RWPE2 (cell line): Measurements from ENCODE around the gene RAPGEF4.

Source experiments
- ATAC-seq: fragments of 200-7000 bp; cut with Tn5 transposase; 3 replicates; pipeline ENCODE4 v1.9.1; 2021; ENCODE audit warnings: low read depth
- DNase-seq: peaks from one replicate; pipeline ENCODE4 v3.0.0-alpha.2; 2020; ENCODE audit warnings: low spot score
- H3K27ac ChIP-seq: fragments of 450-650 bp; 2 replicates; pipeline ENCODE4 v1.5.1; 2017; ENCODE audit warnings: mild to moderate bottlenecking; ENCODE audit not compliant: poor library complexity, severe bottlenecking
- H3K27me3 ChIP-seq: fragments of 250-450 bp; sonication (Bioruptor Pico); 2 replicates; pipeline ENCODE4 v1.5.1; 2021; ENCODE audit warnings: mild to moderate bottlenecking, moderate library complexity; ENCODE audit not compliant: insufficient read depth, poor library complexity, severe bottlenecking
- H3K36me3 ChIP-seq: fragments of 250-450 bp; sonication (Bioruptor Pico); 2 replicates; pipeline ENCODE4 v1.5.1; 2020; ENCODE audit warnings: low read depth, mild to moderate bottlenecking, moderate library complexity
- H3K4me1 ChIP-seq: fragments of 250-450 bp; sonication (Bioruptor Pico); 2 replicates; pipeline ENCODE4 v1.5.1; 2021; ENCODE audit warnings: mild to moderate bottlenecking, moderate library complexity; ENCODE audit not compliant: insufficient read depth, poor library complexity, severe bottlenecking
- H3K4me3 ChIP-seq: fragments of 250-450 bp; sonication (Bioruptor Pico); 2 replicates; pipeline ENCODE4 v1.5.1; 2021; ENCODE audit warnings: mild to moderate bottlenecking, moderate library complexity; ENCODE audit not compliant: severe bottlenecking
- H3K9me3 ChIP-seq: fragments of 250-450 bp; sonication (Bioruptor Pico); 2 replicates; pipeline ENCODE4 v1.5.1; 2021; ENCODE audit warnings: mild to moderate bottlenecking, moderate library complexity; ENCODE audit not compliant: severe bottlenecking
- TF ChIP-seq, protein P1 (sequence below): fragments of 450-650 bp; IDR thresholded peaks from one replicate; pipeline ENCODE4 v1.5.1; 2017; ENCODE audit warnings: mild to moderate bottlenecking, moderate library complexity; ENCODE audit not compliant: poor library complexity, severe bottlenecking

RAPGEF4 gene

DNA sequence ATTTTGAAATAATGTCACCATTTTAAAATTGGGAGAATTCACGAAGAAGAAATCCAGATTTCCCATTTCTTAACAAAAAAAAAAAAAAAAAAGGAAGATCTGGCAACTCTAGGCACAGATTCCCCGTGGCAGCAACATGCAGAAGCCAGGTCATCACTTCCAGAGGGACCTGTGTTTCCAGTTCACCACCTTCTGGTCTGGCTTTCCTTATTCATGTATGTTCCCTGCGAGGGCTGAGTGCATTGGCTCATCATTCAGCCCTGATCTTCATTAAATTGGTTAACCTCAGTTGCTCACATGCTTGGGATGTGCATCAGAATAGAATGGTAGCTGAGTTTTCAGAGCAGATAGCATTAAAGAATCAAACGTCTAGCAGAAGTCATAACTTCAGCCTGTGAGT is 315.0 kb downstream of the RAPGEF4 start:
- H3K27me3 ChIP-seq, result no peaks in the 10 kb centered on the region
- no peak for DNase-seq
- H3K4me3 ChIP-seq, result no peak overlapping the region
- H3K4me1 ChIP-seq, result peaks cover 24% of the 10 kb centered on the region
- H3K36me3 ChIP-seq, result no peaks in the 10 kb centered on the region
- TF ChIP-seq, protein P1, sequence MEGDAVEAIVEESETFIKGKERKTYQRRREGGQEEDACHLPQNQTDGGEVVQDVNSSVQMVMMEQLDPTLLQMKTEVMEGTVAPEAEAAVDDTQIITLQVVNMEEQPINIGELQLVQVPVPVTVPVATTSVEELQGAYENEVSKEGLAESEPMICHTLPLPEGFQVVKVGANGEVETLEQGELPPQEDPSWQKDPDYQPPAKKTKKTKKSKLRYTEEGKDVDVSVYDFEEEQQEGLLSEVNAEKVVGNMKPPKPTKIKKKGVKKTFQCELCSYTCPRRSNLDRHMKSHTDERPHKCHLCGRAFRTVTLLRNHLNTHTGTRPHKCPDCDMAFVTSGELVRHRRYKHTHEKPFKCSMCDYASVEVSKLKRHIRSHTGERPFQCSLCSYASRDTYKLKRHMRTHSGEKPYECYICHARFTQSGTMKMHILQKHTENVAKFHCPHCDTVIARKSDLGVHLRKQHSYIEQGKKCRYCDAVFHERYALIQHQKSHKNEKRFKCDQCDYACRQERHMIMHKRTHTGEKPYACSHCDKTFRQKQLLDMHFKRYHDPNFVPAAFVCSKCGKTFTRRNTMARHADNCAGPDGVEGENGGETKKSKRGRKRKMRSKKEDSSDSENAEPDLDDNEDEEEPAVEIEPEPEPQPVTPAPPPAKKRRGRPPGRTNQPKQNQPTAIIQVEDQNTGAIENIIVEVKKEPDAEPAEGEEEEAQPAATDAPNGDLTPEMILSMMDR, result no peak
- H3K27ac ChIP-seq, result peak overlapping the region; percentile 87
- no peaks in the 10 kb centered on the region for H3K9me3 ChIP-seq
- ATAC-seq, result no peak

DNA sequence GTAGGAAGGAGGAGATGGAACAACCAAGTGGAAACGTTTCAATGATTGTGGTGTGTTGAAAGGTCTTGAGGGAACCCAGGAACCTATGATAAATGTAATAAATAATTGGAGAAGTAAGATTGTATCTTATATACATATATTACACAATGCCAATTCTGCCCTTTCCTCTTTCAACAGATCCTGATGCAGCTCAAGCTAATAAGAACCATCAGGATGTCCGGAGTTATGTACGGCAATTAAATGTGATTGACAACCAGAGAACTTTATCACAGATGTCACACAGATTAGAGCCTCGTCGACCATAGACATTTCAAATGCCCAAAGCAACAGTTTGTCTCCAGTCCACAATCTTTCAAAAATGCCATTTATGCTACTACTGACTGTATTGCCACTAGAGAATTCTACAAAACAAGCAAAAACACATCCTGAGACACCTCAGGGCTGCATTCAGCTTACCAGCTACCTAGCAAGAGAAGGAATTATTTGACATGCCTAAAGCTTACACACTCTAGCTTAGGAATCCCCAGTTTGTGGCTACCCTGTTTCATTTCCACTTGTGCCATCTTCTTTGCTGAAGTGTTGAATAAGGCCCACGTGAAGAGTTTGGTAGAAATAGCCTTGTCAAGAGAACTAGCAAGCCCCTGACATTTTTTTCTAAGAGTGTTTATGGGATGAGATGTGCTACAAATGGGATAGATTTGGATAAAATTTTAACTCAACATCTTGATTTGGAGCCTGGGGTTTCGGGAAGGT is 316.0 kb downstream of the RAPGEF4 start:
- ATAC-seq (no peak), DNase-seq (no peak)
- Histone ChIP-seq H3K9me3 (no peaks in the 10 kb centered on the region), H3K27me3 (no peaks in the 10 kb centered on the region), H3K4me3 (no peak overlapping the region), H3K36me3 (no peaks in the 10 kb centered on the region), H3K4me1 (peaks cover 24% of the 10 kb centered on the region), H3K27ac (no peak overlapping the region)
- TF ChIP-seq, protein P1, result no peak

DNA sequence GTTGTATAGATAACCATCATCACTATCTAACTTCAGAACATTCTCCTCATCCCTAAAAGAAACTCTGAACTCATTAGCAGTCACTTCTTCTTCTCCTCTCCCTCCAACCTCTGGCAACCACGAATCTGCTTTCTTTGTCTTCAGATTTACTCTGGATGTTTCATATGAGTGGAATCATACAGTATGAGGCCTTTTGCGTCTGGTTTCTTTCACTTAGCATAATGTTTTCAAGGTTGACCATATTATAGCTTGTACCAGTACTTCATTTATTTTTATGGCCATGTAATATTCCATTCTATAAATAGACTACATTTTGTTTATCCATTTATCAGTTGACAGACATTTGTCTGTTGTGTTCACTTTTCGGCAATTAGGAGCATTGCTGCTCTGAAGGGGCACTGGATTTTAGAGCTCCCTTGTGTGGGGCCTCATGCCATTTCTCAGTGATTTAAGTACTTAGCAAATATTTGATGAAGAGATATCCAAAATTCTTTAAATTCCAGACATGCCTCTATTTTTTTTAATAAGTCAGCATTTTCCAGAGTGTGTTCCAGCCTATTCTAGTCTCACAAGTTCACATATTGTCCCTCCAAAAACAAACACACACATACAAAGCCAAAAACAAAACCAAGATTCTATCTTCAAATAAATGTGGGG is 317.5 kb downstream of the RAPGEF4 start:
- H3K4me3 ChIP-seq, result no peak overlapping the region
- H3K9me3 ChIP-seq, result no peaks in the 10 kb centered on the region
- no peaks in the 10 kb centered on the region for H3K36me3 ChIP-seq
- ATAC-seq (no peak), DNase-seq (no peak)
- TF ChIP-seq, protein P1, result no peak
- H3K27me3 ChIP-seq, result no peaks in the 10 kb centered on the region
- H3K27ac ChIP-seq, result peak overlapping the region; percentile 16
- H3K4me1 ChIP-seq, result peaks cover 19% of the 10 kb centered on the region

DNA sequence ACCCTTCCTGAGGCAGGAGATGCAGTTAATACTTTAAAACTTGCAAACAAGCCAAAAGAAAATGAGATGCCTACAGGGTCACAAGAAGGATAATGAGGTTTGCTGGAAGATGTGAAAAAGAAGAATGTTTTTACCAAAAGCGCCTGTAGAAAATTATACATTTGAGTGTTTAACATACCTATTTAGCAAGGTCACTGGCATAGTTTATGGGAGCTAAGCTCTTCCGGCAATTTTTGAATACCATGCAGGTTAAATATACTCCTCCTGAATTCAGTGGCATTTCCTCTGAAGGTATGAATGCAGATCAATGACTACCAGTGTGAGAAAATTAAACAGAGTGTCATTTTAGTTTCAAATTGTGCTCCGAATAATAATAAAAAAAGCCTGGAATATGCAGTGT is 318.8 kb downstream of the RAPGEF4 start:
- no peak overlapping the region for H3K4me3 ChIP-seq
- DNase-seq (no peak), ATAC-seq (peak; percentile 45; the same call in 1 of the 3 replicates)
- H3K27me3 ChIP-seq, result no peaks in the 10 kb centered on the region
- H3K36me3 ChIP-seq, result no peaks in the 10 kb centered on the region
- peaks cover 13% of the 10 kb centered on the region for H3K4me1 ChIP-seq
- H3K9me3 ChIP-seq, result no peaks in the 10 kb centered on the region
- TF ChIP-seq, protein P1, result no peak
- peak overlapping the region; percentile 16 for H3K27ac ChIP-seq
